ENCODE results near the gene CHERP. TPM values are rescaled to one million over a fixed set of nuclear protein-coding genes. Genes with fewer than 3 reads are reported as not detected.

Gene CHERP
- total RNA-seq, 1 donor from 2014 or later: 12.5 TPM

DNA sequence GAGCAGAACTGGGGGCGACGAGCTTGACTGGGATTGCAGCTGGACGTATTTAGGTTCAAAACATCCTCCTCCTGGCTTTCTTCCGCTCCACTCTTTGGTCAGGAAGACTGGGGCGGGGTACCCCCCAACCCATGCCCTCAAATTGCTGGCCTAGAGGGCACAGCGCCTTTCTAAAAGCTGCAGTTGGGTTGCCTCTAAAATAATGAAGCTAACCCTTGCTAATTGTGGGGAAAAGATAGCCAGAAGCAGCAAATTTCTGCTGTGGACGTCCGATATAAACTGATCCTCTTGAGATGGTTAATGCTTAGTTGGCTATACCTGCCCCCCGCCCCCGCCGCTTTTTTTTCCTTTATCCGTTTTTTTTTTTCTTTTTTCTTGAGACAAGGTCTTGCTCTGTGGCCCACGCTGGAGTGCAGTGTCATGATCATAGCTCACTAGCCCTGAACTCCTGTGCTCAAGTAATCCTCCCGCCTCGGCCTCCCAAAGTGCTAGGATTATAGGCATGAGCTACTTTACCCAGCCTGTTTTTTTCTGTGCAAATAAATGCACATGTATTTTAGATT is 754 bp upstream of the CHERP start:
- DNase-seq (ENCODE audit: low read depth): no peak

DNA sequence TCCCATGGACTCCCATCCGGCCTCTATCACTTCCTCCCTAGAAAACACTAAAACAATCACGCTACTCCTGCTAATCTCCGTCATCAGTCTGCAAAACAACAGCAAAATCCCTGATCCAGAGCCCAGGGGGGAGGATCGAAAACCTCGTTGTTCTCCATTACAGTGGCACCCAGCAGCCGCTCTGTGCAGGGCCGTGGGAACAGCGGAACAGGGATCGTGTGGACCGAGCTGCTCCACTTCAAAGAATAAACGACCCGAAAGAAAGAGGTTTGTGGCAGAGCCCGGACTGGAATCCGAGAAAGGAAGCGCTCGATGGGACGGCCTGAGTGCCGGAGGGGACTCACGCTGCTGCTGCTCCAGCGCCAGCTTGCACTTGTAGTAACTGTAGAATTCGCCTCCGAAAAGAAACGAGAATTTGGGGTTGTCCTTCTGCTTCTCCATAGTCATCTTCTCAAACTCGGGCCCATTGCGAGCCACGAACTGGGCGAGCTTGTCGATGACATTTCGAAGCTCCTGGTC is 652 bp downstream of the CHERP start:
- no peak for DNase-seq (ENCODE audit: low read depth)

DNA sequence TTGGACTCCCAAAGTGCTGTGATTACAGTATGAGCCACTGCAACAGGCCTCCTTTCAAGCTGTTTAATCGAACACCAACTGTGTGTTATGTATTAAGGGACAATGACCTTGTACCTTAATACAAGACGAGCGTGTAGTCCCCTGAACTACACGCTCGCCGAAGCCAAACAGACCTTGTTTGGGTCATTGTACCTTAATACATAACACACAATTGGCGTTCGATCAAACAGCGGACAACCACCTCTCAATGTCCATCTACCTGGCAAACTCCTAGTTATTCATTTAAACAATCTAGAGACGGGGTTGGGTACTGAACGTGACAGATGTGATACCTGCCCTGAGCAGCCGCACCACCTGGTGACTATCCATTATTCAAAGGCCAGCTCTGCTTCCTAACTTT is 1.3 kb downstream of the CHERP start:
- DNase-seq (ENCODE audit: low read depth): no peak

DNA sequence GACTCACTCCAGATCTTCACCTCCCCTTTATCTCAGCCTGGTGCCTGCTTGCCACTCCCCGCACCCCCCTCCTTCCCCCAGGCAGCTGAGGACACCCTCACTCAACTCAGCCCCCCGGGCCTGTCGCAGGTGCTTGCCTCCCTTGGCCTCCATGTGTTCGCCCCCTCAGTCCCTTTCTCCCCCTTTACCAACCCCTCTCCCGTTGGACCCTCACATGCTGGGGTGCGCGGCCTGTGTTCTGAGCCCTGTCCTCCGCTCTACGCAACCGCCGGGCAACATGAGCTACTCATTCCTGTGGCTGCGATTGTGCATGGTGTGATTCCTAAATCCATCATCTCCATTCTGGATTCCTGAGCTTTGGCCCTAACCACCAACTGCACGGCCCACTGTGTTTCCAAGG is 5.1 kb downstream of the CHERP start:
- DNase-seq (ENCODE audit: low read depth): no peak

DNA sequence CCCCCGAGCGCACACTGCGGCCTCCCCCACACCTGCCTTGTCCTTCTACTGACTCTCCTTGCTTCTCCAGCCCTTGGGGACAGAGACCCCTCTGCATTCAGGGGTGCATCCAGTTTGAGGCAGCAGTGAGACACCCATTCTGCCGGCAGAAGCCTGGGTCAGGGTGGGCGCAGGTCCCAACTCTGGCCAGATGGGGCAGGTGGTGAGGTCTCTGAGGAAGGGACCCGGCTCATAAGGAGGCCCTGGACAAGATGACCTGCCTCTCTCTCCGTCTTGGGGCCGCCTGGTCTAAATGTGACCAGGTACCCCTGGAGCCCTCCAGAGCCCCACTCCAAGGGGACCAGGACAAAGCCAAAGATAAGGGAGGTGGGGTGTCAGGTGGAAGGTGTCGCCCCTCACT is 6.1 kb downstream of the CHERP start:
- no peak for DNase-seq (ENCODE audit: low read depth)

DNA sequence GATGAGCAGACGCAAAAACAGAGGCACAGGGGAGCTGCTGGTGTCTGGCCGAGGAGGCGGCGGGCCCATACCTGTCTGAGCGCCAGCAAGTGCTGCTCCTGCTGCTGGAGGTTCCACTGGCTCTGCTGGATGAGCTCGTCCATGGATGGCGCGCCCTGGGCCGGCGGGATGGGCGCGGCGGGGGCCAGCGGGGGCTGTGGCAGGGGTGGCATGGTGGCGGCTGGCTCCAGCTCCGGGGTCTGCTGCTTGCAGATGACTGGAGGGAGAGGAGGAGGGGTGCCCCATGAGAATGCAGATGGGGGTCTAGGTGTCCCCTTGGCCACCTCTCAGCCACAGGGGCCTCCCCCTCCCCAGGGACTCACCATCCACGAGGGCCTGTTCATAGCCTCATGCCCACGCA is 6.9 kb downstream of the CHERP start:
- DNase-seq (ENCODE audit: low read depth): no peak

DNA sequence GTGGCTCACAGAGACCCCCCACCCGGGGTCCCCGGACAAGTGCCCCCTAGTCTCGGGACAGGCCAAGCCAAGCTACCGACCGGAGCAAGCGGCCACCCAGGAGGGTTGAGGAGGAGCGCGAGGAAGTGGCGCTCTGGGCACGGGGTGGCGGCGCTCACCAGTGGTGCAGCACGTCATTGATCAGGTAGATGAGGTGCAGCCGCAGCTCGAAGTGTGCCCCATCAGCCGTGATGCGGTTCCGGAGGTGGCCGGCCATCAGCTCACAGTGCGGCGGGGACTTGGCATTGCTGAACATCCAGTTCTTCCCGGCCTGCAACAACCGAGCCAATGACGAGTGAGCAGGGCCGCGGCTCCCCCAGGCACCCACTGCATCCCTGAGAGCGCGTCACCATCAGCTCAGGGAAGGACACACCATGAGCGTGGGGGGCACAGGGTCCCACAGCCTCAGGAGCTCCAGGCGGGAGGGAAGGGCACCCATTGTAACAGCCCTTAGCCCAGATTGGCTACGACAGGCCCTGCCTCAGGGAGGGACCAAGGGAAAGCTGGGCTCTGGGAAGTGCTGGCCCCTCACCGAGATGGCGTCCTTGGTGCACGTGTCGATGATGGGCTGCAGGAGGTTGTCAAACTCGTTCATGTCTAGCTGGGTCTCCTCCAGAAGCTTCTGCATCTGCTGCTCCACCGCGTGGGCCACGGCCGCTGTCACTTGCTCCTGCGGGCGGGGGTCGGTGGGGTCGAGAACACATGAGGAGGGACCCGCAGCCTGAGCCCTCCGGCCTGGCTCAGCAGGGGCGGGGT is 9.6 kb downstream of the CHERP start:
- DNase-seq (ENCODE audit: low read depth): no peak

DNA sequence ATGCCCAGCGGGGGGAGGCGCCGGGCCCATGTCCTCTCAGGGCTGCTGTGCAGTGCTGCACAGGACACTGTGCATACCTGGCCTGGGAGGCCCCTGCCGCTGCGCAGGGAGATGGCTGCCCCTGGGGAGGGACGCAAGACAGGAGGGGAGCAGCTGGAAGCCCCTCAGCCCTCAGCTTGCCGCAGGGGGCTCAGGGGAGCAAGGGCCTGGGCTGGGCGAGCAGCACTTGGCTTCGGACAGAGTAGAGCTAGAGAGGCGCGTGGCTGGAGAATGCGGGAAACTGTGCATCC is 10.9 kb downstream of the CHERP start:
- no peak for DNase-seq (ENCODE audit: low read depth)

DNA sequence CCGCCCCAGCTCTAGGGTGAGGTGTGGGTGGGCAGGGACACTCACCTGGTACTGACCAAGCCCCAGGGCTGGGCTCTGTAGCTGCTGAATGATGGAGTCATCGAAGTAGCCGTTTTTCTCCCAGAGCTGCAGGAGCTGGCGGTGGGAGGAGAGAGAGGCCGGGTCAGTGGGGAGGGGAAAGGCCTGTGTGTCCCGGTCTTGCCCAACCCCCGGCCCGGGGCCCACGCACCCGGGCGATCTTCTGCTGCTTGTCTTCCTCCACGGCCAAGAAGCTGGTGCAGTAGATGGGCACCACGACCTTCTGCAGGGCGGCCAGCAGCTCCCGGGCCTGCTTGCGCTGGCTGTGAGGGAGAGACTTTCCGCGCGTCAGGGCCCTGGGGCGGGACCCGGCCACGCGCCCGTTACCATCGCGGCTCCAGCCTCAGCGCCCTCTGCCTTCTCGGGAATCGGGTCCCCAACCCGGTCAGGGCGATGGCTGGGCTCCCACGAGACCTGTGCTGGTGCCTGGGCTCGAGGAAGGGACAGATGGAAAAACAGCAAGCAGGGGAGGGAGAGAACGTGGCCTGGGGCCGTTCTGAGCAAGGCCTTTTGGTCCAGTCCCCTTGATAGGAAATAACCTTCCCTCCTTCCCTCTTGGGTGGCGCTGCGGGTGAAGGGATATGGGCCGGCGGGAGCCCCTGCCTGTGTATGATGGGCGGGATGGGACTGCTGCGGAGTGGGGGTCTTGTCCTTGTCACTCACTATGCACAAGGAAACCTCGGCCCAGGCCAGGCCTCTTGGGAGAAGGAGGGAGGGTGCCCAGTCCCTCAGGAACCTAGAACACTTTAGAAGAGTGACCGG is 11.5 kb downstream of the CHERP start:
- no peak for DNase-seq (ENCODE audit: low read depth)

DNA sequence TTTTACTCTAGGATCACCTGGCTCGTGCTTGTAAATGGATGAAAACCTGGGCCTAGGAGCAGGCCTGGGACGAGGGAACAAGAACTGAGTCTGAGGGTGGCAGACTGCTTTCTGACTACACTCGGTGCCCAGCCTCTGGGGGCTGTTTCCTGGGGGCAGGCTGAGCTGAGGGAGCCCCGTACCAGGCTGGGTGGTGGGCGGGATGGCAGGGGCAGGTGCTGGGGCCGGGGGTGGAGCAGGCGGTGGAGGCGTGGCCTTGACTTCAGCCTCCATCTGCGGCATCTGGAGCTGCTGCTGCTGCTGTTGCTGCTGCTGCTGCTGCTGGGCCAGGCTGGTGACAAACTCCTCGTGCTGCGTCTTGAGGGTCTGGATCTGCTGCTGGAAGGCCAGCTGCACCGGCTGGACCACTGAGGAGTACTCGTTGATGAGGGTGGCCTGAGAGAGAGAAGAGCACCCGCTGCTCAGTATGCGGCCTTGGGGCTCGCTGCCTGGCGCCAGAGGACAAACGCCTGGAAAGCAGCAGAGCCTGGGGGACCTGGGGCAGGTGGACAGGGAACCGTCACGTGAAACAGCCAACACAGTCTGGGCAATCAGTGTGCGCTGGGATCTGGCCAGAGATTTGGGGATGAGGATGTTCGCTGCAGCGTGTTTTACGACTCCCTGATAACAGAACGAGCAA is 12.6 kb downstream of the CHERP start:
- DNase-seq (ENCODE audit: low read depth): no peak

DNA sequence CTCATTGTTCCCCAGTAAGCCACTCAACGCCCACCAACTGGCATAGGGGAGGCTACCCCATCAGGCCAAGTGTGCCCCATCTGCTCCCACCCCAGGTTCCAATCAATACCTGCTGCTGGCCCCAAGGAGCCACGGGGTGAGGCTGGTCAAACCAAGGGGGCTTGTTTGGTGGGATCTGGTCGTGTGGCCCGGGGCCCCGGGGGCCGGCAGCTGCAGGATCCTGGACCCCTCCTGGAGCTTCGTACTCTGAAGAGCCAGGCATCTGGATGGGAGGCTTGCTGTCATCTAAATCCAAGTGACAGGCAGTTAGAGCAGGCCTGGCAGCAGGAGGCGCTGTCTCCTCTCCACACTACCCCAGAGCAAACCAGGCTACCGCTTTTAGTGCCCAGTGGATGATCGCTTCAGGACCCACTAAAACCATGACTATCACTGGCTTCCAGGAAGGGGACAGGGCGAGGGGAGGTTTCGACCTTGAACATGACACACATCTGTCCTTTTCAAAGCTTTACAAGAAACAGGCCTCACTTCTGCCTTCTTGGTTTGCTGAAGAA is 14.2 kb downstream of the CHERP start:
- no peak for DNase-seq (ENCODE audit: low read depth)

DNA sequence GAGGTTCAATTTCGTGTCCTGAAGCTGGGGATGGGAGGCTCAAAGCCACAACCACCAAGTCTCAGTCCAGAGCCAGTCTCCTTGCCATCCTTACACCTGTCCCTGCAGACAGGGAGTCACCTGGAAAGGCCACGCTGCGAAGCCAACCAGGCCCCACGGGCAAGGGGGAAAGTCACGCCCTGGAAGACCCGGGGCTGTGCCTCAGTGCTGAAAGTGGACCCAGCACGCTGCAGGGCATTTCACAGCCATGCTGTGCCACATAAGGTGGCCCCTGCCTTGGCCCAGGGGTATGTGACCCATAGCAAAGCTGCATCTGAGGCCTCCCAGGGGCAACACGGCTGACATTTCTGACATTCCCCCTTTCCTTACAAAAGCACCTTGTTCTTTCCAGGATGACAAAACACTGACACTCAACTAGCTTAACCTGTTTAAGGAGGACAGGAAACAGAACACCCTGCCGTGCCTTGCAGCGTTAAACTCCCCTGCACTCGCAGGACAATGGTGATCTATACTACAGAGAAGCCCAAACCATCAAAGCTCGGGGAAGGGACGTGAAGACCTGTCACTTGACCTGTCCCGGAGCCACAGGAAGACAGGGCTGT is 14.8 kb downstream of the CHERP start:
- DNase-seq (ENCODE audit: low read depth): no peak

DNA sequence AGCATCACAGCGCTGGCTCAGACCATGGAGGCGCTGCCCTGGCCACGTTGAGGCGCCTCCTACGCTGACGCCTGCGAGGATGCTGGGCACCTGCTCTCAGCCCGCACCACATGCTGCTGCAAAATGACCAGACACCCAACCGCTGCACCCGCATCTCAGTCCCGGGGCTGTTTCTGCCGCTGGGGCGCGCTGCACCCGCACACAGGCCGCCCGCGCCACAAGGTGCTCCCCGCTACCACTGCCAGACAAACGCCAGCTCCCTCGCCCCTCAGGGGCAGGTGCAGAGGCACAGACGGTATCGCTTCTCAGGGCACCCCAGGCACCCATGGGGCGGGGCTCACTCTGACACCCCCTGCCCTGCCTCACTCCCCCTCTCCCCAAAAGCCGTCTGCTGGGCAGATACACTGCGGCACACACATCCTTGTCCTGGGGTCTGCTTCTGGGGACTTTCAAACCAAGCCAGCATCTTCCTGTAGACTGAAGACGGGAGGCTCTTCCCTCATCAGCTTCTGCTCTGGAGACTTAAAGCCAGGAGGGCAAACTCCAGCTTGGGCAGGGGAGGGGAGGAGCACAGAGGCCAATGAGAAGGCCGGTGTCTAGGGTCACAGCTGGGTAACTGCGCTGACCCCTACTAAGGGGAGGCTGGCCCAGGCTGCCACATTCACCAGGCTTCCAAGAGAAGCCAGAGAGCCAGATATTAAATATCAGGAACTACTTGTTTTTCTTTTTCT is 16.3 kb downstream of the CHERP start:
- no peak for DNase-seq (ENCODE audit: low read depth)

DNA sequence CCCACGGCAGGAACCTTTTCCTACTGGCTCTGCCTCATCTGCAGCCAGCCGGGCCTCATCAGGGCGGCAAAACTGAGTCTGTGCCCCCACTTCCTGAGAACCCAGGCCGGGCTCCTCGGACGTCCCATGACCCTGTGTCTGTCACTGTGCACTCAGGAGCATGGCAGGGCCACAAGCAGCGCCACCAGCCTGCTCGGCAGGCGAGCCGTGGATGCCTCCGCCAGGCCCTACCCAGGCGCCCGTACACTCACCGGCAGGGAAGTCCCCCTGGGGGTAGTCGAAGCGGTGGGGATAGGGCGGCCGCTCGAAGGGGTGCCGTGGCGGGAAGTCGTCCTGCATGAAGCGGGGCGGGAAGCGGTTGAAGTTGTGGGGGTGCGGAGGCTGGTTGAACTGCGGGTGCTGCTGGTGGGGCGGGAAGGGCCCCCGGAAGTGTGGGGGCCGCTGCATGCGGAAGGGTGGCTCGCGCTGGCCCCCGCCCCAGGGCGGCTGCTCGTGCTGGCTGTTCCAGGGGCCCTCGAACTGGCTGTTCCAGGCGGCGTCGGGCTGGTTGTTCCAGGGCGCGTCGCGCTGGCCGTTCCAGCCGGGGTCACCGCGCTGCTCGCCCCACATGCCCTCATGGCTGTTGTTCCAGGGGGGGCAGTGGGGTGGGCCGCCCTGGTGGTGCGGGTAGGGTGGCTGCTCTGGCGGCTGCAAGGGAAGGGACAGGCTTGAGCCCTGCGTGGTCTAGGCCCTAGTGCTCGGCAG is 17.1 kb downstream of the CHERP start:
- DNase-seq (ENCODE audit: low read depth): no peak

DNA sequence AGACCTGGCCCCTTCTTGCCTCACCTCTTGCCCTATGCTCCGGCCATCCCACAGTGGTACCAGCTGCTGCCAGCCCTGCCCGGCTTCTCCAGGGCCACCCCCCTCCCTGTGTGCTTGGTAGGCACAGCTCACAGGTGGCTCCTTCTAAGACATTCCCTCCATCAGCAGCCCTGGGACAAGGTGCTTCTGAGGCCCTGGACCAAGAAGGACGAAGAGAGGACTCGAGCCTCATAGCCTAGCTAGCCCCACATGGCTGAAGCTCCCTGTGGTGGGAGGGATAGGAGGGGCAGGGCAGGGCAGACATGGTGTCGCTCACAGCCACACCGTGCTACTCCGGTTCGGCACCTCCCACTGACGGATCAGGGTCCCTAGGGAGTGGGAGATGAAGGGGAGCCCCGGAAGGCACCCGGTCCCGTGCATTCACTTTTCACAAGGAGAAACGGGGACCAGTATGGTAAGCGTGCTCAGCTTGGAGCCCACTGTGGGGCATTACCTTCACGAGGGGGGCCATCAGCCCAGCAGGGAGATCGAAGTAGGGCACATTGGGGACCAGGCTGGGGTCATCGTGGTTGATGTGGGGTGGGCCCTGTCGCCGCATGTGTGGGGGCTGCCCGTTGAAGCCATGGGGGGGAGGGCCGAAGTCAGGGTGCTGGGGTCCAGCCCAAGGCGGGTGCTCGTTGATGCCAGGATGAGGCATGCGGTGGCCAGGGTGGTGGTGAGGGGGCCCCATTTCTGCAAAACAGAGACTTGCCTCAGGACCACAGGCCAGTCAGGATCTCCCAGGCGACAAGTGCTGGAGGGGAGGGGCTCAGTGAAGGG is 19.5 kb downstream of the CHERP start:
- no peak for DNase-seq (ENCODE audit: low read depth)

DNA sequence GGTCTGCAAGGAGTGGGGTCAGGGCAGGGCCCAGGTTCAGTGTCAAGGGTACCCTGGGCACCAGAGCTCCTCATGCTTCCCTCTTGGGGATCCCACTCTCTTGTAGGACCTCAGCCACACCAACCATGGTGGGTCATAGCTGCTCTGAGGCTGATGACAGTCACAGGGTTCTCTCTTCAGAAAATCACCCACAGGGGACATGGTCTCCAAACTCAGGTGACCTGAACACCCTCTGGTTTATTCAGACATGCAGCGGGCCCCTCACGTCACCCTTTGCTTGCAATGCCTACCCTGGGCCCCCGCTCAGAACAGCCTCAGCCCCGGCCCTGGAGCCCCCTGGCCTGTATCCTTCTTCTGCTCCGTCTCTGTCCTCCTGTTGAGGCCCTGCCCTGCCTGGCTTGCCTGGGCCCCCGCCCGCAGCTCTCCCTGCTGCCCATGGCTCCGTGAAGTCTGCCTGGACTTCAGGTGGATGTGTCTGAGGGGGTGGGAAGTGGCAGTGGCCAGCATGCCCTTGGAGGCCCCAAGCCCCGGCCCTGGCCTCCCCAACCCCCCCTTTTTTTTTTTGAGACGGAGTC is 20.4 kb downstream of the CHERP start:
- DNase-seq (ENCODE audit: low read depth): no peak

DNA sequence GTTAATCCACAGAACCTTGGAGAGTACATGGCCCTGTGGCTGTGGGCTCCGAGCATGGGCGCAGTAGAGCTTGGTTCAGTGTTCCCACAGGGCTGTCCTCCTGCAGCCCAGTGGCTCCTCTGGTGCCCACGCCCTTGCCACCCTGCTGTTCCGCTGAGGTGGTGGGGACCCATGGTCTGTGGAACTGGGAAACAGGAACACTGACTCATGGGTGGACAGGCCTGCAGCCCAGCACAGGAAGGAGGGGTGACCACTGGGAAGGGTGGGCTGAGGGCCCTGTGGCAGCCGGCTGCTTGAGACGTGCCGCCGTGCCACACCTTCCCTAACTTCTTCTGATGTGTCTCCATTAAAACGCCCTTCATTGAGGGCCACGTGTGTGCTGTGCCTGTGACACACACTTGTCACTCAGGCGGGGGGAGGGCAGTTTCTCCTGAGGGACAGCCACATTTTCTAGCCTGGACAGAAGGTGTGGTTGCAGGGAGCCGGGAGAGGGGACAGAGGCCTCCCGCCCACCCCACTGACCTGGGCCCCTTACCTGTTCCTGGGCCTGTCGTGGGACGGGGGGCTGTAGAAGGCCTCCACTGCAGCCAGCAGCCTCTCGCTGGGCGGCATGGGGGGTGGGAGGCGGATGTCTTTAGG is 21.1 kb downstream of the CHERP start:
- DNase-seq (ENCODE audit: low read depth): no peak
